H1 (cell line): ENCODE measurements around the gene UBR2. TPM values are rescaled to one million over a fixed set of nuclear protein-coding genes. Genes with fewer than 3 reads are reported as not detected.

Source experiments
- CTCF ChIA-PET: fragments of 300-600 bp; sonication (Branson Sonifier 250); formaldehyde crosslinking; loops from one replicate; lab custom pipeline; 2021; ENCODE audit not compliant: partially characterized antibody; lab: Charles Lee
- POLR2A ChIA-PET: fragments of 300-600 bp; sonication (Branson Sonifier 250); formaldehyde crosslinking; loops from one replicate; lab custom pipeline; 2021; ENCODE audit warnings: inconsistent platforms; ENCODE audit not compliant: partially characterized antibody; lab: Charles Lee
- DNase-seq, 2 experiments: peaks; one replicate each; pipeline versions ENCODE4 v3.0.0 to v3.0.0-alpha.2; 2010 to 2022; ENCODE audit warnings: low spot score in 2 of 2, low read depth in 1 of 2, mixed read lengths in 1 of 2
- FAIRE-seq: peaks from 2 replicates; lab custom pipeline; 2011; peaks lifted over from hg19 to GRCh38; lab: Jason Lieb, UNC
- H2AFZ ChIP-seq: 2 replicates; pipeline ENCODE4 v1.8.1; 2012; ENCODE audit warnings: low read length, inconsistent platforms
- H2AK5ac ChIP-seq: 2 replicates; pipeline ENCODE4 v1.6.1; 2013; ENCODE audit warnings: low read depth, low read length
- H2BK120ac ChIP-seq: replicated peaks from 2 replicates; pipeline ENCODE3; 2013; ENCODE audit warnings: low read depth, low read length, inconsistent platforms
- H2BK12ac ChIP-seq: 2 replicates; pipeline ENCODE4 v1.6.1; 2013; ENCODE audit warnings: low read depth, low read length
- H2BK15ac ChIP-seq: 2 replicates; pipeline ENCODE4 v1.6.1; 2013; ENCODE audit warnings: low read length
- H2BK20ac ChIP-seq: 2 replicates; pipeline ENCODE4 v1.6.1; 2013; ENCODE audit warnings: low read length
- H2BK5ac ChIP-seq: 2 replicates; pipeline ENCODE4 v1.6.1; 2013; ENCODE audit warnings: low read depth, low read length
- H3K14ac ChIP-seq: 2 replicates; pipeline ENCODE4 v1.6.1; 2013; ENCODE audit warnings: inconsistent platforms; ENCODE audit not compliant: insufficient read length
- H3K18ac ChIP-seq: 2 replicates; pipeline ENCODE4 v1.6.1; 2013; ENCODE audit warnings: low read length; ENCODE audit errors: extremely low read depth
- H3K23ac ChIP-seq: 2 replicates; pipeline ENCODE4 v1.6.1; 2013; ENCODE audit warnings: inconsistent platforms; ENCODE audit not compliant: insufficient read length
- H3K23me2 ChIP-seq: 2 replicates; pipeline ENCODE4 v1.6.1; 2013; ENCODE audit warnings: low read depth, low read length
- H3K27ac ChIP-seq: 2 replicates; pipeline ENCODE4 v1.6.1; 2011; ENCODE audit warnings: low read depth, low read length, inconsistent platforms
- H3K27me3 ChIP-seq, 4 experiments: replicated peaks in 1 of 4; 1 replicate in 1 of 4; 2 replicates in 3 of 4; pipeline versions ENCODE4 v1.6.1 to v1.8.1; 2011 to 2013; ENCODE audit warnings: low read length in 3 of 4, mild to moderate bottlenecking in 3 of 4, inconsistent platforms in 2 of 4, mixed read lengths in 2 of 4, moderate library complexity in 1 of 4; ENCODE audit not compliant: control insufficient read depth in 3 of 4, insufficient read depth in 3 of 4; ENCODE audit errors: extremely low read depth in 1 of 4
- H3K36me3 ChIP-seq, 4 experiments: 2 replicates each; pipeline versions ENCODE4 v1.6.1 to v1.8.1; 2011 to 2013; ENCODE audit warnings: mild to moderate bottlenecking in 4 of 4, low read length in 3 of 4, moderate library complexity in 2 of 4, control low read depth in 1 of 4, inconsistent platforms in 1 of 4; ENCODE audit not compliant: insufficient read depth in 4 of 4, control insufficient read depth in 2 of 4
- H3K4ac ChIP-seq: replicated peaks from 2 replicates; pipeline ENCODE3; 2013; ENCODE audit warnings: low read length, low read depth, mixed read lengths, inconsistent platforms; ENCODE audit not compliant: insufficient read length
- H3K4me1 ChIP-seq, 4 experiments: replicated peaks in 1 of 4; 1 replicate in 1 of 4; 2 replicates in 3 of 4; pipeline versions ENCODE4 v1.6.1 to v1.8.1; 2011 to 2013; ENCODE audit warnings: low read length in 3 of 4, inconsistent platforms in 2 of 4, mixed read lengths in 1 of 4; ENCODE audit not compliant: insufficient read depth in 4 of 4, control insufficient read depth in 3 of 4
- H3K4me2 ChIP-seq, 2 experiments: 2 replicates each; pipeline versions ENCODE4 v1.6.1 to v1.8.1; 2011 to 2013; ENCODE audit warnings: low read depth in 2 of 2, low read length in 2 of 2, control low read depth in 1 of 2, inconsistent platforms in 1 of 2, mild to moderate bottlenecking in 1 of 2; ENCODE audit not compliant: insufficient read depth in 1 of 2
- H3K4me3 ChIP-seq, 4 experiments: fragments of 200-600, 300-600 bp in 1 of 4; sonication (generic), shearing (Covaris generic), sonication (Bioruptor Twin) in 1 of 4; 2 replicates each; pipeline versions ENCODE4 v1.5.1 to v1.8.1; 2011 to 2016; ENCODE audit warnings: low read length in 4 of 4, low read depth in 3 of 4, control low read depth in 2 of 4, inconsistent platforms in 2 of 4, mild to moderate bottlenecking in 2 of 4, mixed read lengths in 1 of 4, moderate library complexity in 1 of 4; ENCODE audit not compliant: insufficient read depth in 2 of 4; ENCODE audit errors: extremely low read depth in 1 of 4
- H3K56ac ChIP-seq: replicated peaks from 2 replicates; pipeline ENCODE3; 2013; ENCODE audit warnings: low read depth, mild to moderate bottlenecking, mixed read lengths, low read length, inconsistent platforms; ENCODE audit not compliant: insufficient read length
- H3K79me1 ChIP-seq: 2 replicates; pipeline ENCODE4 v1.6.1; 2013; ENCODE audit warnings: low read depth, low read length, control low read depth
- H3K79me2 ChIP-seq, 2 experiments: 2 replicates each; pipeline versions ENCODE4 v1.6.1 to v1.8.1; 2012 to 2013; ENCODE audit warnings: low read length in 2 of 2, mild to moderate bottlenecking in 2 of 2, inconsistent platforms in 1 of 2; ENCODE audit not compliant: insufficient read depth in 2 of 2, control insufficient read depth in 1 of 2
- H3K9ac ChIP-seq, 4 experiments: replicated peaks in 1 of 4; 1 replicate in 1 of 4; 2 replicates in 3 of 4; pipeline versions ENCODE4 v1.6.1 to v1.8.1; 2011 to 2013; ENCODE audit warnings: low read depth in 3 of 4, low read length in 3 of 4, control low read depth in 2 of 4, mild to moderate bottlenecking in 2 of 4, moderate library complexity in 2 of 4, inconsistent platforms in 1 of 4; ENCODE audit errors: extremely low read depth in 1 of 4
- H3K9me3 ChIP-seq, 2 experiments: 2 replicates each; pipeline versions ENCODE4 v1.6.1 to v1.8.1; 2012 to 2013; ENCODE audit warnings: mild to moderate bottlenecking in 2 of 2, moderate library complexity in 2 of 2, control low read depth in 1 of 2, inconsistent platforms in 1 of 2, low read depth in 1 of 2, low read length in 1 of 2, mixed read lengths in 1 of 2; ENCODE audit not compliant: insufficient read depth in 2 of 2
- H4K20me1 ChIP-seq, 2 experiments: replicated peaks in 1 of 2; 2 replicates each; pipeline versions ENCODE3 to v1.8.1; 2011 to 2013; ENCODE audit warnings: inconsistent platforms in 2 of 2, low read length in 2 of 2, mild to moderate bottlenecking in 1 of 2; ENCODE audit not compliant: insufficient read depth in 2 of 2, control insufficient read depth in 1 of 2
- H4K5ac ChIP-seq: 2 replicates; pipeline ENCODE4 v1.6.1; 2013; ENCODE audit warnings: low read length, low read depth, mixed read lengths, inconsistent platforms; ENCODE audit not compliant: insufficient read length
- H4K8ac ChIP-seq: 2 replicates; pipeline ENCODE4 v1.8.0; 2013; ENCODE audit warnings: mild to moderate bottlenecking, moderate library complexity, low read length, inconsistent platforms; ENCODE audit not compliant: insufficient read depth; ENCODE audit errors: extremely low read depth
- H4K91ac ChIP-seq: replicated peaks from 2 replicates; pipeline ENCODE3; 2013; ENCODE audit warnings: low read length, mixed read lengths, inconsistent platforms; ENCODE audit not compliant: insufficient read length
- CTBP2 ChIP-seq: IDR thresholded peaks from 2 replicates; pipeline ENCODE4 v1.7.0; 2011; ENCODE audit warnings: borderline replicate concordance, mild to moderate bottlenecking, moderate library complexity, mixed read lengths, low read length; ENCODE audit not compliant: insufficient read depth, insufficient read length
- GTF2F1 ChIP-seq: IDR thresholded peaks from 2 replicates; pipeline ENCODE4 v1.6.1; 2012; ENCODE audit warnings: low read depth, low read length, improper control_type of control experiment, borderline replicate concordance
- JUND ChIP-seq: IDR thresholded peaks from 2 replicates; pipeline ENCODE4 v1.6.1; 2011; ENCODE audit warnings: mild to moderate bottlenecking, improper control_type of control experiment, low read length
- KDM5A ChIP-seq: fragments of 200-600 bp; IDR thresholded peaks from 2 replicates; pipeline ENCODE4 v1.7.1; 2012; ENCODE audit warnings: mild to moderate bottlenecking, low read length, inconsistent platforms, mixed read lengths
- NRF1 ChIP-seq: IDR thresholded peaks from 2 replicates; pipeline ENCODE4 v1.6.1; 2011; ENCODE audit warnings: mild to moderate bottlenecking, low read depth, low read length, improper control_type of control experiment
- SIN3A ChIP-seq, 2 experiments: IDR thresholded peaks in 1 of 2; conservative IDR thresholded peaks in 1 of 2; 2 replicates each; pipeline ENCODE4 v1.6.1; 2011 to 2012; ENCODE audit warnings: low read length in 2 of 2, improper control_type of control experiment in 1 of 2, low read depth in 1 of 2, mild to moderate bottlenecking in 1 of 2
- SP1 ChIP-seq: IDR thresholded peaks from 2 replicates; pipeline ENCODE4 v1.6.1; 2011; ENCODE audit warnings: low read depth, low read length
- SUZ12 ChIP-seq: fragments of 200-600 bp; sonication (generic); IDR thresholded peaks from 2 replicates; pipeline ENCODE4 v1.6.1; 2012; ENCODE audit warnings: mild to moderate bottlenecking, inconsistent platforms, low read length, moderate library complexity, mixed read lengths
- TEAD4 ChIP-seq: IDR thresholded peaks from 2 replicates; pipeline ENCODE4 v1.6.1; 2012; ENCODE audit warnings: low read depth, low read length, inconsistent platforms, mixed read lengths
- YY1 ChIP-seq: IDR thresholded peaks from 2 replicates; pipeline ENCODE4 v1.6.1; 2011; ENCODE audit warnings: low read depth, mild to moderate bottlenecking, low read length
- WGBS, 2 experiments: shearing (Covaris generic) in 1 of 2; methylation state at CpG; one replicate each; pipeline versions ENCODE4 v1.1.6 to v1.1.7; 2013 to 2015; ENCODE audit warnings: low lambda C conversion rate in 2 of 2, mixed read lengths in 2 of 2, inconsistent platforms in 1 of 2, low coverage in 1 of 2, missing lambda C conversion rate in 1 of 2; ENCODE audit not compliant: insufficient replicate concordance in 2 of 2, insufficient coverage in 1 of 2, insufficient read length in 1 of 2; ENCODE audit errors: extremely low coverage in 1 of 2, missing lambda C conversion rate in 1 of 2; 5-methylcytosine and 5-hydroxymethylcytosine counted together
- polyA plus RNA-seq, 7 experiments: library from polyadenylated mRNA; depleted of rRNA in 3 of 7; stranded (reverse) in 5 of 7; unstranded in 2 of 7; fragments of >200 nt in 5 of 7; fragments of 200-250 nt in 2 of 7; gene quantifications; 1 replicate in 5 of 7; 2 replicates in 1 of 7; 4 replicates in 1 of 7; pipeline versions ENCODE4 v1.2.1 to v1.2.3, GENCODE V29; 2011 to 2013; ENCODE audit warnings: missing spikeins in 2 of 7, mixed read lengths in 2 of 7
- total RNA-seq: library from RNA; stranded (reverse); fragmentation: NEBNext Ultra II Directional; extraction: Animal tissue kit (Norgen Biotek cat#: 25700); gene quantifications from 2 replicates; pipeline ENCODE4 v1.2.1, GENCODE V29; 2021
- TF ChIP-seq, protein P1 (sequence below), 3 experiments: IDR thresholded peaks; 1 replicate in 2 of 3; 2 replicates in 1 of 3; pipeline versions ENCODE4 v1.5.1 to v1.6.1; 2011; ENCODE audit warnings: low read length in 3 of 3, mild to moderate bottlenecking in 3 of 3, inconsistent platforms in 2 of 3, low read depth in 1 of 3, moderate library complexity in 1 of 3; ENCODE audit not compliant: insufficient read depth in 1 of 3; ENCODE audit errors: control extremely low read depth in 1 of 3

The UBR2 gene
- total and polyA plus RNA-seq, 2 of the 8 experiments (the other 6 are each of a cell fraction or from before 2014, with no cell fraction given): 6.5 to 19.5 TPM

DNA sequence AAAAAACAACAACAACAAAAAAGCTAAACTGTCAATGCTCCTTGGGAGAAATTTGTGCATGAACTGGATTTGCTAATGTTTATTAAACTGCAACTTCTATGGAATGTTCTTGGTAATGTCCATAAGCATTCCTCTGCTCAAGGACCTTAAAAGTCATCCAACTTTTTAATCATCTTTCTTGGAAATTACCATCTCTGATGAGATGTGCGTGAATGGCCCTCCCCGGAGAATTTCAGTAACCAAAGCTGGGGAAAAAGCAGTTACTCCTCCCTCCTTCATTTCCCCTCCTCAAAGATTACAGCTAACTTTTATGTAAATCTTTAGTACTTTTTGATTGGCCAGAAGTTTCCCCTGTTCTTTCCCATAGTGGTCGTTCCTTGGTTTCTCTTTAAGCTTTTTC, 176.9 kb downstream of the UBR2 start:
- Histone ChIP-seq H3K14ac (no peak overlapping the region), H2BK5ac (no peak overlapping the region), H3K79me1 (peaks cover 8% of the 10 kb centered on the region; the same call in 1 of the 2 replicates), H3K27ac (no peak overlapping the region), H3K18ac (no peak overlapping the region), H3K23me2 (peaks cover 6% of the 10 kb centered on the region), H2BK120ac (no peak overlapping the region), H3K79me2 (peaks cover 0 to 19% of the 10 kb centered on the region in 2 experiments; a peak in 3 of 4 replicates), H3K9me3 (no peaks in the 10 kb centered on the region), H2BK15ac (no peak overlapping the region), H3K4me2 (no peak overlapping the region), H3K4me1 (peaks cover 0 to 5% (median 3%) of the 10 kb centered on the region in 4 experiments; a peak in 3 of 7 replicates), H4K20me1 (peaks cover 5 to 6% of the 10 kb centered on the region in 2 experiments), H2BK12ac (no peak overlapping the region), H3K4ac (no peak overlapping the region), H3K9ac (no peak overlapping the region), H2BK20ac (no peak overlapping the region), H3K36me3 (no peaks in the 10 kb centered on the region), H3K4me3 (no peak overlapping the region), H4K5ac (no peak overlapping the region), H3K56ac (no peak overlapping the region), H4K91ac (no peak overlapping the region), H2AK5ac (no peak overlapping the region), H3K27me3 (no peaks in the 10 kb centered on the region), H2AFZ (no peak overlapping the region), H4K8ac (no peak overlapping the region), H3K23ac (no peak overlapping the region)
- no peak for DNase-seq
- no peak for FAIRE-seq
- ChIA-PET POLR2A (interaction anchor here (0.6 to 1.8 kb wide), 3 partner anchors 16 to 139 kb away, joined by 3 to 4 read pairs (median 3); partner anchors contain the start of gene RPL7L1), CTCF (interaction anchor here (0.7 to 2.4 kb wide), 2 partner anchors 14 to 61 kb away, joined by 3 to 7 read pairs; no protein-coding TSS in a partner anchor)
- TF ChIP-seq KDM5A (no peak), GTF2F1 (no peak), SUZ12 (no peak), SP1 (no peak), JUND (no peak), TEAD4 (no peak), NRF1 (no peak), YY1 (no peak), SIN3A (conservative IDR thresholded peaks at IDR 0.05 in 1 of 2, IDR thresholded peaks at IDR 0.05 in 1 of 2; ENCODE audit: low read depth in 1 of 2, low read length in 2 of 2) (no peak), CTBP2 (no peak)
- TF ChIP-seq, protein P1, sequence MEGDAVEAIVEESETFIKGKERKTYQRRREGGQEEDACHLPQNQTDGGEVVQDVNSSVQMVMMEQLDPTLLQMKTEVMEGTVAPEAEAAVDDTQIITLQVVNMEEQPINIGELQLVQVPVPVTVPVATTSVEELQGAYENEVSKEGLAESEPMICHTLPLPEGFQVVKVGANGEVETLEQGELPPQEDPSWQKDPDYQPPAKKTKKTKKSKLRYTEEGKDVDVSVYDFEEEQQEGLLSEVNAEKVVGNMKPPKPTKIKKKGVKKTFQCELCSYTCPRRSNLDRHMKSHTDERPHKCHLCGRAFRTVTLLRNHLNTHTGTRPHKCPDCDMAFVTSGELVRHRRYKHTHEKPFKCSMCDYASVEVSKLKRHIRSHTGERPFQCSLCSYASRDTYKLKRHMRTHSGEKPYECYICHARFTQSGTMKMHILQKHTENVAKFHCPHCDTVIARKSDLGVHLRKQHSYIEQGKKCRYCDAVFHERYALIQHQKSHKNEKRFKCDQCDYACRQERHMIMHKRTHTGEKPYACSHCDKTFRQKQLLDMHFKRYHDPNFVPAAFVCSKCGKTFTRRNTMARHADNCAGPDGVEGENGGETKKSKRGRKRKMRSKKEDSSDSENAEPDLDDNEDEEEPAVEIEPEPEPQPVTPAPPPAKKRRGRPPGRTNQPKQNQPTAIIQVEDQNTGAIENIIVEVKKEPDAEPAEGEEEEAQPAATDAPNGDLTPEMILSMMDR (IDR thresholded peaks at IDR 0.05; ENCODE audit: control extremely low read depth in 1 of 3, insufficient read depth in 1 of 3, low read depth in 1 of 3, low read length in 3 of 3): no peak
- 91% methylated on average over 3 of the region's 3 CpGs; no CpG with 5 or more reads in 1 of the 2 experiments for WGBS, 2 experiments
